Measurements from ENCODE around the gene RBM6.

The RBM6 gene

DNA sequence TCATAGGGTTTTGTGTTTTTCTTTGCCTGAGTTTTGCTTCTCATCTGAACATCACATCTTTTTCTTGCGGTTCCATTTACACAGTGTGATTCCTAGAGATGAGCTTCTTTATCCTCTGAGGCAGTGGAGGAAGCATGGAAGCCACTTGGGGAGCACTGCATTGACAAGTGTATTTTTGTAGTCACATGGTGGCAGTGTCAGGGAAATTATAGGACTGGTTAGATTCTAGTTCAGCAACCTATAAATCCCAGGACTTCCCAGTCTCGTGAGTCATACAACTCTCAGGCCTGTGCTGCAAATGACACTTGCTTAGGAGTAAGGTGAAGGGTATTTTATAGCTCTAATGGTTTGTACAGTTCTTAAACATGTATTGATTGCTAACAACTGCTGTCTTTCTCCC lies 58.4 kb downstream of the RBM6 start:
- no peaks in the 10 kb centered on the region for H3K9me3 ChIP-seq (replicated peaks; ENCODE audit: insufficient read depth, low read length)
- no peaks in the 10 kb centered on the region for H3K27me3 ChIP-seq (replicated peaks; ENCODE audit: insufficient read depth, low read length)
- H3K9ac ChIP-seq (ENCODE audit: low read length), result no peak overlapping the region
- no peak overlapping the region for H2AFZ ChIP-seq (ENCODE audit: low read length)
- H3F3A ChIP-seq (ENCODE audit: insufficient read depth, low read length), result no peaks in the 10 kb centered on the region
- H4K20me1 ChIP-seq (ENCODE audit: insufficient read depth, low read length), result no peaks in the 10 kb centered on the region
- H3K4me1 ChIP-seq (ENCODE audit: low read length), result no peaks in the 10 kb centered on the region
- no peak overlapping the region for H3K4me2 ChIP-seq (ENCODE audit: low read depth, low read length)
- H3K27ac ChIP-seq (ENCODE audit: low read length), result no peak overlapping the region
- H3K4me3 ChIP-seq (ENCODE audit: low read length), result no peak overlapping the region
- no peak for DNase-seq
- no peaks in the 10 kb centered on the region for H3K9me2 ChIP-seq (replicated peaks; ENCODE audit: insufficient read depth, low read length)
- TF ChIP-seq EZH2phosphoT487 (IDR thresholded peaks at IDR 0.05; ENCODE audit: low read length) (no peak), EZH2 (optimal IDR thresholded peaks at IDR 0.05; ENCODE audit: low read depth, low read length) (no peak)
- TF ChIP-seq, protein P1, sequence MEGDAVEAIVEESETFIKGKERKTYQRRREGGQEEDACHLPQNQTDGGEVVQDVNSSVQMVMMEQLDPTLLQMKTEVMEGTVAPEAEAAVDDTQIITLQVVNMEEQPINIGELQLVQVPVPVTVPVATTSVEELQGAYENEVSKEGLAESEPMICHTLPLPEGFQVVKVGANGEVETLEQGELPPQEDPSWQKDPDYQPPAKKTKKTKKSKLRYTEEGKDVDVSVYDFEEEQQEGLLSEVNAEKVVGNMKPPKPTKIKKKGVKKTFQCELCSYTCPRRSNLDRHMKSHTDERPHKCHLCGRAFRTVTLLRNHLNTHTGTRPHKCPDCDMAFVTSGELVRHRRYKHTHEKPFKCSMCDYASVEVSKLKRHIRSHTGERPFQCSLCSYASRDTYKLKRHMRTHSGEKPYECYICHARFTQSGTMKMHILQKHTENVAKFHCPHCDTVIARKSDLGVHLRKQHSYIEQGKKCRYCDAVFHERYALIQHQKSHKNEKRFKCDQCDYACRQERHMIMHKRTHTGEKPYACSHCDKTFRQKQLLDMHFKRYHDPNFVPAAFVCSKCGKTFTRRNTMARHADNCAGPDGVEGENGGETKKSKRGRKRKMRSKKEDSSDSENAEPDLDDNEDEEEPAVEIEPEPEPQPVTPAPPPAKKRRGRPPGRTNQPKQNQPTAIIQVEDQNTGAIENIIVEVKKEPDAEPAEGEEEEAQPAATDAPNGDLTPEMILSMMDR (IDR thresholded peaks at IDR 0.05; ENCODE audit: low read length), result no peak
- peaks cover 36% of the 10 kb centered on the region for H3K79me2 ChIP-seq (ENCODE audit: low read length)
- no peaks in the 10 kb centered on the region for H3K36me3 ChIP-seq (replicated peaks; ENCODE audit: insufficient read depth, low read length)

GRCh38 chr3:50001511-50001910 lies 61.6 kb downstream of the RBM6 start:
- H4K20me1 ChIP-seq (ENCODE audit: insufficient read depth, low read length), result no peaks in the 10 kb centered on the region

GRCh38 chr3:50003216-50003615 lies 63.3 kb downstream of the RBM6 start:
- H2AFZ ChIP-seq (ENCODE audit: low read length), result no peak overlapping the region
- H3K79me2 ChIP-seq (ENCODE audit: low read length), result peaks cover 25% of the 10 kb centered on the region; the same call in 1 of the 2 replicates
- H3K36me3 ChIP-seq (replicated peaks; ENCODE audit: insufficient read depth, low read length), result 0 out of 2 replicates have a peak, but pooled peaks cover 2% of the 10 kb centered on the region
- no peaks in the 10 kb centered on the region for H4K20me1 ChIP-seq (ENCODE audit: insufficient read depth, low read length)
- H3K27ac ChIP-seq (ENCODE audit: low read length), result no peak overlapping the region
- no peaks in the 10 kb centered on the region; the same call in 1 of the 2 replicates for H3F3A ChIP-seq (ENCODE audit: insufficient read depth, low read length)
- TF ChIP-seq, protein P1 (IDR thresholded peaks at IDR 0.05; ENCODE audit: low read length), result no peak
- TF ChIP-seq EZH2phosphoT487 (IDR thresholded peaks at IDR 0.05; ENCODE audit: low read length) (no peak), EZH2 (optimal IDR thresholded peaks at IDR 0.05; ENCODE audit: low read depth, low read length) (no peak)
- no peak for DNase-seq
- no peak overlapping the region for H3K4me2 ChIP-seq (ENCODE audit: low read depth, low read length)
- H3K9me2 ChIP-seq (replicated peaks; ENCODE audit: insufficient read depth, low read length), result no peaks in the 10 kb centered on the region
- H3K9me3 ChIP-seq (replicated peaks; ENCODE audit: insufficient read depth, low read length), result no peaks in the 10 kb centered on the region
- H3K4me1 ChIP-seq (ENCODE audit: low read length), result no peaks in the 10 kb centered on the region
- H3K27me3 ChIP-seq (replicated peaks; ENCODE audit: insufficient read depth, low read length), result no peaks in the 10 kb centered on the region
- no peak overlapping the region for H3K4me3 ChIP-seq (ENCODE audit: low read length)
- H3K9ac ChIP-seq (ENCODE audit: low read length), result no peak overlapping the region

More at GRCh38 chr3:50001511-50001910, 61.6 kb downstream of the RBM6 start:
- Histone ChIP-seq H3K27me3 (replicated peaks; ENCODE audit: insufficient read depth, low read length) (no peaks in the 10 kb centered on the region), H3K27ac (ENCODE audit: low read length) (no peak overlapping the region), H3K4me1 (ENCODE audit: low read length) (no peaks in the 10 kb centered on the region), H3K9me3 (replicated peaks; ENCODE audit: insufficient read depth, low read length) (no peaks in the 10 kb centered on the region), H3K4me3 (ENCODE audit: low read length) (no peak overlapping the region), H3K79me2 (ENCODE audit: low read length) (peaks cover 25% of the 10 kb centered on the region; the same call in 1 of the 2 replicates), H3K36me3 (replicated peaks; ENCODE audit: insufficient read depth, low read length) (no peaks in the 10 kb centered on the region), H3K9ac (ENCODE audit: low read length) (no peak overlapping the region), H3K4me2 (ENCODE audit: low read depth, low read length) (no peak overlapping the region), H2AFZ (ENCODE audit: low read length) (no peak overlapping the region), H3K9me2 (replicated peaks; ENCODE audit: insufficient read depth, low read length) (no peaks in the 10 kb centered on the region), H3F3A (ENCODE audit: insufficient read depth, low read length) (no peaks in the 10 kb centered on the region)
- no peak for DNase-seq
- TF ChIP-seq EZH2phosphoT487 (IDR thresholded peaks at IDR 0.05; ENCODE audit: low read length) (no peak), EZH2 (optimal IDR thresholded peaks at IDR 0.05; ENCODE audit: low read depth, low read length) (no peak)

DNA sequence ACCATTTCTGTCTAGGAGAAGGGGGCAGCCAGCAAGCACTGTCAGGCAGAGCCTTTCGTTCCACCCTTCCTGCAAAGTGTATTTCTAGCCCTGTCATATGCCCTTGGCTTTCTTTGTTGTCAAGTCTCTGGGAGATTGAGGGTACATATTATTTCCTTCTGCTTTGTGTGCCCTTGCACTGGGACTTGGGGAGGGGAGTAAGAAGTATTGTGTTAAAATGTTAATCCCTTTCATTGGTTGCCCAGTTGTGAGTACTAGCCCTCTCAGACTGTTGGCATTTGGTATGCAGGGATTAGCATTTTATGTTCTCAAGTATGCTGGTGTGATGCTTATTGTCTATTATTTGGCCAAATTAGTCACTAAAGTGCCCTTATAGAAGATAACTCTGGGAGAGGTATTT lies 63.9 kb downstream of the RBM6 start:
- no peaks in the 10 kb centered on the region for H3K27me3 ChIP-seq (replicated peaks; ENCODE audit: insufficient read depth, low read length)
- no peak overlapping the region for H3K4me3 ChIP-seq (ENCODE audit: low read length)
- H3K36me3 ChIP-seq (replicated peaks; ENCODE audit: insufficient read depth, low read length), result 0 out of 2 replicates have a peak, but pooled peaks cover 3% of the 10 kb centered on the region
- H3K79me2 ChIP-seq (ENCODE audit: low read length), result peaks cover 20% of the 10 kb centered on the region; the same call in 1 of the 2 replicates
- H3K9me2 ChIP-seq (replicated peaks; ENCODE audit: insufficient read depth, low read length), result no peaks in the 10 kb centered on the region
- H3F3A ChIP-seq (ENCODE audit: insufficient read depth, low read length), result no peaks in the 10 kb centered on the region; the same call in 1 of the 2 replicates
- H3K9ac ChIP-seq (ENCODE audit: low read length), result no peak overlapping the region
- no peak overlapping the region for H2AFZ ChIP-seq (ENCODE audit: low read length)
- no peak overlapping the region for H3K4me2 ChIP-seq (ENCODE audit: low read depth, low read length)
- DNase-seq, result no peak
- H3K9me3 ChIP-seq (replicated peaks; ENCODE audit: insufficient read depth, low read length), result no peaks in the 10 kb centered on the region
- H4K20me1 ChIP-seq (ENCODE audit: insufficient read depth, low read length), result no peaks in the 10 kb centered on the region
- no peaks in the 10 kb centered on the region for H3K4me1 ChIP-seq (ENCODE audit: low read length)
- no peak overlapping the region for H3K27ac ChIP-seq (ENCODE audit: low read length)
- TF ChIP-seq EZH2 (optimal IDR thresholded peaks at IDR 0.05; ENCODE audit: low read depth, low read length), result no peak
- TF ChIP-seq, protein P1 (IDR thresholded peaks at IDR 0.05; ENCODE audit: low read length), result no peak
- no peak for TF ChIP-seq EZH2phosphoT487 (IDR thresholded peaks at IDR 0.05; ENCODE audit: low read length)
